GM12878 (cell line): ENCODE results near the gene TMCO5A. TPM values are rescaled to one million over a fixed set of nuclear protein-coding genes. Genes with fewer than 3 reads are reported as not detected.
A peak's percentile ranks its signal among the peaks of the same experiment; 100 is the strongest.

Experiments
- ATAC-seq: fragments of 200-7000 bp; cut with Tn5 transposase; 3 replicates; pipeline ENCODE4 v1.9.1; 2020; ENCODE audit warnings: mild to moderate bottlenecking, moderate library complexity
- BruUV-seq: library from RNA; stranded (reverse); fragments of 400-500 nt; replicated peaks from 2 replicates; lab custom pipeline; 2021; lab: Mats Ljungman, UMichigan
- CTCF ChIA-PET: fragments of 300-600 bp; sonication (Branson Sonifier 250); formaldehyde crosslinking; extraction: SDS; loops from one replicate; lab custom pipeline; 2021; ENCODE audit warnings: inconsistent platforms; lab: Yijun Ruan, JAX
- POLR2A ChIA-PET: fragments of 350-600 bp; formaldehyde crosslinking; extraction: SDS; loops from one replicate; lab custom pipeline; 2021; ENCODE audit warnings: inconsistent platforms; lab: Charles Lee
- RAD21 ChIA-PET: fragments of 300-600 bp; sonication (Branson Sonifier 250); formaldehyde crosslinking; loops from one replicate; lab custom pipeline; 2023; ENCODE audit warnings: antibody characterized with exemption; ENCODE audit not compliant: unreplicated experiment; lab: Charles Lee
- SMC1A ChIA-PET: fragments of 300-600 bp; sonication (Branson Sonifier 250); formaldehyde crosslinking; loops from one replicate; lab custom pipeline; 2023; ENCODE audit not compliant: unreplicated experiment, uncharacterized antibody; lab: Charles Lee
- DNase-seq: peaks from one replicate; pipeline ENCODE4 v3.0.0-alpha.2; 2011; ENCODE audit warnings: low read depth, low spot score
- FAIRE-seq: peaks from 3 replicates; lab custom pipeline; 2011; peaks lifted over from hg19 to GRCh38; lab: Jason Lieb, UNC
- H2AFZ ChIP-seq: 2 replicates; pipeline ENCODE4 v1.6.0; 2011; ENCODE audit warnings: low read depth, low read length, control low read depth; ENCODE audit not compliant: control insufficient read depth
- H3K27ac ChIP-seq: 2 replicates; pipeline ENCODE4 v1.5.1; 2011; ENCODE audit warnings: control low read depth; ENCODE audit not compliant: control insufficient read depth, insufficient read depth
- H3K27me3 ChIP-seq, 2 experiments: replicated peaks in 1 of 2; 2 replicates each; pipeline versions ENCODE4 v1.6.0 to v1.6.1; 2011; ENCODE audit warnings: low read length in 1 of 2; ENCODE audit not compliant: control insufficient read depth in 2 of 2, insufficient read depth in 2 of 2
- H3K36me3 ChIP-seq, 2 experiments: 2 replicates each; pipeline ENCODE4 v1.5.1; 2011; ENCODE audit warnings: low read length in 1 of 2; ENCODE audit not compliant: control insufficient read depth in 2 of 2, insufficient read depth in 2 of 2
- H3K4me1 ChIP-seq: 2 replicates; pipeline ENCODE4 v1.6.1; 2011; ENCODE audit warnings: mild to moderate bottlenecking, low read length, moderate library complexity, mixed read lengths; ENCODE audit not compliant: control insufficient read depth, insufficient read depth
- H3K4me2 ChIP-seq: 2 replicates; pipeline ENCODE4 v1.6.0; 2011; ENCODE audit warnings: control low read depth; ENCODE audit not compliant: control insufficient read depth, insufficient read depth
- H3K4me3 ChIP-seq: fragments of 200-600 bp; sonication (generic); 2 replicates; pipeline ENCODE4 v1.5.1; 2016
- H3K79me2 ChIP-seq: 2 replicates; pipeline ENCODE4 v1.6.0; 2011; ENCODE audit warnings: low read length; ENCODE audit not compliant: control insufficient read depth, insufficient read depth
- H3K9ac ChIP-seq: 2 replicates; pipeline ENCODE4 v1.8.0; 2011; ENCODE audit warnings: low read length, control low read depth, mixed read lengths; ENCODE audit not compliant: control insufficient read depth, insufficient read depth
- H3K9me3 ChIP-seq: replicated peaks from 3 replicates; pipeline ENCODE4 v1.5.1; 2011; ENCODE audit warnings: mild to moderate bottlenecking, low read length; ENCODE audit not compliant: control insufficient read depth, insufficient read depth
- H4K20me1 ChIP-seq: 2 replicates; pipeline ENCODE4 v1.6.0; 2011; ENCODE audit not compliant: control insufficient read depth, insufficient read depth
- RAD21 ChIP-seq: IDR thresholded peaks from 2 replicates; pipeline ENCODE4 v1.6.1; 2011; ENCODE audit warnings: mild to moderate bottlenecking, low read depth, low read length, moderate library complexity; ENCODE audit not compliant: insufficient read depth
- SMC3 ChIP-seq: IDR thresholded peaks from 2 replicates; pipeline ENCODE4 v1.6.1; 2011; ENCODE audit warnings: low read length, improper control_type of control experiment, borderline replicate concordance
- ZZZ3 ChIP-seq: IDR thresholded peaks from 2 replicates; pipeline ENCODE4 v1.6.1; 2011; ENCODE audit warnings: low read depth; ENCODE audit not compliant: control insufficient read depth, insufficient read length
- WGBS: methylation state at CpG from one replicate; pipeline ENCODE4 v1.1.6; 2016; ENCODE audit warnings: low lambda C conversion rate; ENCODE audit not compliant: insufficient replicate concordance, insufficient coverage; ENCODE audit errors: missing lambda C conversion rate; 5-methylcytosine and 5-hydroxymethylcytosine counted together
- in situ Hi-C: fragments of 300-500 bp; cut with MboI; formaldehyde crosslinking; loops from 9 replicates; pipeline ENCODE4 v1.14.3; 2018; ENCODE audit warnings: mixed read lengths
- intact Hi-C: fragments of 100-400 bp; cut with micrococcal nuclease; formaldehyde crosslinking; loops from one replicate; pipeline ENCODE4 v1.14.2; 2022; ENCODE audit not compliant: unreplicated experiment
- polyA plus RNA-seq, 11 experiments: library from polyadenylated mRNA; depleted of rRNA in 4 of 11; unstranded in 6 of 11; stranded (reverse) in 5 of 11; fragments of >200 nt; fragmentation: Nextera tagmentation in 4 of 11; fragmentation: Illumina TruSeq in 1 of 11; extraction: Ambion mirVana in 4 of 11; extraction: Trizol in 1 of 11; gene quantifications; 1 replicate in 1 of 11; 2 replicates in 10 of 11; pipeline versions ENCODE4 v1.2.1 to v1.2.3, GENCODE V29; 2011 to 2016; ENCODE audit warnings: inconsistent platforms in 2 of 11, missing spikeins in 2 of 11, low read depth in 1 of 11
- total RNA-seq, 4 experiments: library from RNA; depleted of rRNA in 3 of 4; stranded (reverse); fragments of >200 nt in 3 of 4; fragmentation: Illumina TruSeq in 1 of 4; extraction: Trizol in 1 of 4; gene quantifications; 2 replicates each; pipeline versions ENCODE4 v1.2.1 to v1.2.3, GENCODE V29; 2013 to 2021
- TF ChIP-seq, protein P1 (sequence below), 3 experiments: IDR thresholded peaks in 2 of 3; conservative IDR thresholded peaks in 1 of 3; 2 replicates each; pipeline ENCODE4 v1.5.1; 2011; ENCODE audit warnings: low read depth in 3 of 3, low read length in 3 of 3, mild to moderate bottlenecking in 3 of 3, control low read depth in 2 of 3, moderate library complexity in 2 of 3, inconsistent platforms in 1 of 3, mixed read lengths in 1 of 3; ENCODE audit not compliant: control insufficient read depth in 2 of 3, insufficient read depth in 1 of 3; ENCODE audit errors: extremely low read depth in 1 of 3

The TMCO5A gene
- total and polyA plus RNA-seq, 10 of the 15 experiments (the other 5 are each of a cell fraction or from before 2014, with no cell fraction given) = not detected

DNA sequence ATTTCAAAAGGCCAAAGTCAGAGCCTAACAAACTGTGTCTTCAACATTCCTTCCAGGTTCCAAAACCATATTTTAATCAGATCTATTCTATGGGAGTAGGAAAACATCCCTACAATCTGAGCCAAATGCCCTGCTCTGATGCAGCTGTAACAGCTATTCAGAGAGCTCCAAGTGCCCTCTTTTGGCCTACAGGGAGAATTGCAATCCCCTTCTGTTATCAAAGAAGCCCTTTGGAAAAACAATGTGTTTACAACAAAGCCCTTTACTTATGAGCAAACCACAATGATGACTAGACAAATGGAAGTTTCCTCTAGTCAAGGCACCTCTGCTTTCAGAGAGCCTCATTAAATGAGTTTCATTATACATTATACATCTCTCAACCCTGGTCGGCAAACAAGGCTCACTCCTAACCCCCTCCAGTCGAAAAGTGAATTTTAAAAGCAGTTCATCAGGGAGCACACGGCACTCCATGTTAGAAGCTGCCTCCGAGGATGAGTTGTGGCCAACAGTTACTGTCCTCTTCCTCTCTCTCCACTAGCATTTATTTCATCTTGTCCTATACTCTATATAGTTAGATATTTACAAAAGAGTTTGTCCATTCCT is 42.6 kb upstream of the TMCO5A start:
- CTCF ChIA-PET = interaction anchor here (0.8 to 3.0 kb wide), 12 partner anchors 10 to 1392 kb away, joined by 3 to 22 read pairs (median 5); no protein-coding TSS in a partner anchor

More for the DNA sequence above, 42.6 kb upstream of the TMCO5A start:
- RAD21 ChIA-PET = interaction anchor here (0.9 to 1.6 kb wide), 4 partner anchors 11 to 782 kb away, joined by 3 to 4 read pairs (median 4); no protein-coding TSS in a partner anchor
- Histone ChIP-seq H3K27me3 (no peaks in the 10 kb centered on the region), H3K9ac (no peak overlapping the region), H3K36me3 (no peaks in the 10 kb centered on the region), H3K4me3 (no peak overlapping the region), H4K20me1 (no peaks in the 10 kb centered on the region), H3K4me2 (no peak overlapping the region), H3K79me2 (no peaks in the 10 kb centered on the region), H2AFZ (no peak overlapping the region), H3K9me3 (no peaks in the 10 kb centered on the region), H3K4me1 (no peaks in the 10 kb centered on the region), H3K27ac (no peak overlapping the region)
- DNase-seq = no peak
- POLR2A ChIA-PET = no interaction called here
- in situ Hi-C loops = loop anchor here (25.0 kb wide), 2 partner anchors 1005 to 1380 kb away; no protein-coding TSS in a partner anchor
- no TSS peak for BruUV-seq
- FAIRE-seq = peak; percentile 70
- SMC1A ChIA-PET = interaction anchor here (1.3 to 1.5 kb wide), 2 partner anchors 10 kb away, joined by 4 to 8 read pairs; no protein-coding TSS in a partner anchor
- WGBS = 1% methylated on average over 4 of the region's 4 CpGs
- peak; percentile 75 for ATAC-seq
- TF ChIP-seq SMC3 (peak; percentile 66; the same call in 1 of the 2 replicates), RAD21 (peak; percentile 73), ZZZ3 (no peak)
- TF ChIP-seq, protein P1, sequence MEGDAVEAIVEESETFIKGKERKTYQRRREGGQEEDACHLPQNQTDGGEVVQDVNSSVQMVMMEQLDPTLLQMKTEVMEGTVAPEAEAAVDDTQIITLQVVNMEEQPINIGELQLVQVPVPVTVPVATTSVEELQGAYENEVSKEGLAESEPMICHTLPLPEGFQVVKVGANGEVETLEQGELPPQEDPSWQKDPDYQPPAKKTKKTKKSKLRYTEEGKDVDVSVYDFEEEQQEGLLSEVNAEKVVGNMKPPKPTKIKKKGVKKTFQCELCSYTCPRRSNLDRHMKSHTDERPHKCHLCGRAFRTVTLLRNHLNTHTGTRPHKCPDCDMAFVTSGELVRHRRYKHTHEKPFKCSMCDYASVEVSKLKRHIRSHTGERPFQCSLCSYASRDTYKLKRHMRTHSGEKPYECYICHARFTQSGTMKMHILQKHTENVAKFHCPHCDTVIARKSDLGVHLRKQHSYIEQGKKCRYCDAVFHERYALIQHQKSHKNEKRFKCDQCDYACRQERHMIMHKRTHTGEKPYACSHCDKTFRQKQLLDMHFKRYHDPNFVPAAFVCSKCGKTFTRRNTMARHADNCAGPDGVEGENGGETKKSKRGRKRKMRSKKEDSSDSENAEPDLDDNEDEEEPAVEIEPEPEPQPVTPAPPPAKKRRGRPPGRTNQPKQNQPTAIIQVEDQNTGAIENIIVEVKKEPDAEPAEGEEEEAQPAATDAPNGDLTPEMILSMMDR (IDR thresholded peaks at IDR 0.05 in 2 of 3, conservative IDR thresholded peaks at IDR 0.05 in 1 of 3; ENCODE audit: control insufficient read depth in 2 of 3, extremely low read depth in 1 of 3, insufficient read depth in 1 of 3, low read depth in 3 of 3, low read length in 3 of 3) = peak; percentile 72 to 76 (median 75)
- intact Hi-C loops = no loop called here
